Cardiac muscle cell (in vitro differentiated cells and primary cell): ENCODE data around the gene RNPEP. TPM values are rescaled to one million over a fixed set of nuclear protein-coding genes. Genes with fewer than 3 reads are reported as not detected.
A peak's percentile ranks its signal among the peaks of the same experiment; 100 is the strongest.
"Not testable (repeated sequence)": the region's sequence is repeated elsewhere in the genome, so short reads cannot be mapped to it uniquely, and the experiment has no call there.

Source experiments
- DNase-seq, 2 donors: peaks; one replicate each; pipeline versions ENCODE4 v3.0.0 to v3.0.0-alpha.2; 2010 to 2017; ENCODE audit warnings: low read depth in 1 of 2, low spot score in 1 of 2
- H3K27ac ChIP-seq: fragments of 200-600 bp; sonication (generic); 2 replicates; pipeline ENCODE4 v1.5.1; 2016
- H3K27me3 ChIP-seq: fragments of 200-600 bp; sonication (generic); 2 replicates; pipeline ENCODE4 v1.6.0; 2016; ENCODE audit warnings: control low read depth
- H3K36me3 ChIP-seq: fragments of 200-600 bp; sonication (generic); 2 replicates; pipeline ENCODE4 v1.5.1; 2016; ENCODE audit warnings: control low read depth
- H3K4me1 ChIP-seq: fragments of 200-600 bp; sonication (generic); 2 replicates; pipeline ENCODE4 v1.8.1; 2017; ENCODE audit warnings: low read depth, mild to moderate bottlenecking, mixed run types
- H3K4me3 ChIP-seq: fragments of 200-600 bp; sonication (generic); 2 replicates; pipeline ENCODE4 v1.5.1; 2016; ENCODE audit warnings: mild to moderate bottlenecking
- H3K9me3 ChIP-seq: fragments of 200-600 bp; sonication (generic); 2 replicates; pipeline ENCODE4 v1.5.1; 2017; ENCODE audit warnings: low read depth, mild to moderate bottlenecking, control low read depth
- CTCF ChIP-seq: IDR thresholded peaks from 2 replicates; pipeline ENCODE4 v1.5.1; 2012; ENCODE audit warnings: low read depth, mild to moderate bottlenecking, low read length
- polyA plus RNA-seq: library from polyadenylated mRNA; unstranded; fragments of >200 nt; fragmentation: Nextera tagmentation; extraction: Ambion mirVana; gene quantifications from 2 replicates; pipeline ENCODE4 v1.2.1, GENCODE V29; 2016
- total RNA-seq: library from RNA; depleted of rRNA; stranded (reverse); fragments of >200 nt; gene quantifications from 2 replicates; pipeline ENCODE4 v1.2.3, GENCODE V29; 2016

Gene RNPEP
- total and polyA plus RNA-seq, 2 experiments from 2014 or later, result 52.6 to 56.6 TPM

DNA sequence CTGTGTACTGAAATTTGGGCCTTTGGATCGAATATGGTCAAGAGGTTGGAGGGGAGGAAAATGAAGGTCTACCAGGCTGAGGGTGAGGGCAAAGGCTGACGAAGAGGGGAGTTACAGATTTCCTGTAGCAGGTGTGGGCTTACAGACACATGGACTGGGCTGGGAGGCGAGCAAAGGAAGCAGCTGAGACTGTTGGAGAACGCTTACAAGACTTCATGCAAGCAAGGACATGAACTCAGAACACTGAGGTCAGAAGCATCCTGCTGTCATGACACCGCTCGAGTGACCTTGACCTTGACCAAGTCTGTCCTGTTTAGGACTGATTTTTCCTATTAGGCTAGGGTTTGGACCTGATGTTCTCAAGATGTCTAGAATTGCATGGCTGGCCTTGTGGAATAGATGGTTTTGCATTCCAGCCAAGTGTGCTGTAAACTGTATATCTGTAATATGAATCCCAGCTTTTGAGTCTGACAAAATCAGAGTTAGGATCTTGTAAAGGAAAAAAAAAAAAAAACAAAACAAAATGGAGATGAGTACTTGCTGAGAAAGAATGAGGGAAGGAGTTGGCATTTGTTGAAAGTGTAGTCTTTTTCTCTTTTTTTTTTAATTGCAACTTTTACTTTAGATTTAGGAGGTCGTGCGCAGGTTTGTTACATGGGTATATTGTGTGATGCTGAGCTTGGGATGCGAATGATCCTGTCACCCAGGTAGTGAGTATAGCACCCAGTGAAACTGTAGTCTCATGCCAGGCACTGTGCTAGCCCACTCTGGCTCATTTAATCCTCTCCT lies 33.8 kb downstream of the RNPEP start:
- DNase-seq, result no peak
- no peak for TF ChIP-seq CTCF

DNA sequence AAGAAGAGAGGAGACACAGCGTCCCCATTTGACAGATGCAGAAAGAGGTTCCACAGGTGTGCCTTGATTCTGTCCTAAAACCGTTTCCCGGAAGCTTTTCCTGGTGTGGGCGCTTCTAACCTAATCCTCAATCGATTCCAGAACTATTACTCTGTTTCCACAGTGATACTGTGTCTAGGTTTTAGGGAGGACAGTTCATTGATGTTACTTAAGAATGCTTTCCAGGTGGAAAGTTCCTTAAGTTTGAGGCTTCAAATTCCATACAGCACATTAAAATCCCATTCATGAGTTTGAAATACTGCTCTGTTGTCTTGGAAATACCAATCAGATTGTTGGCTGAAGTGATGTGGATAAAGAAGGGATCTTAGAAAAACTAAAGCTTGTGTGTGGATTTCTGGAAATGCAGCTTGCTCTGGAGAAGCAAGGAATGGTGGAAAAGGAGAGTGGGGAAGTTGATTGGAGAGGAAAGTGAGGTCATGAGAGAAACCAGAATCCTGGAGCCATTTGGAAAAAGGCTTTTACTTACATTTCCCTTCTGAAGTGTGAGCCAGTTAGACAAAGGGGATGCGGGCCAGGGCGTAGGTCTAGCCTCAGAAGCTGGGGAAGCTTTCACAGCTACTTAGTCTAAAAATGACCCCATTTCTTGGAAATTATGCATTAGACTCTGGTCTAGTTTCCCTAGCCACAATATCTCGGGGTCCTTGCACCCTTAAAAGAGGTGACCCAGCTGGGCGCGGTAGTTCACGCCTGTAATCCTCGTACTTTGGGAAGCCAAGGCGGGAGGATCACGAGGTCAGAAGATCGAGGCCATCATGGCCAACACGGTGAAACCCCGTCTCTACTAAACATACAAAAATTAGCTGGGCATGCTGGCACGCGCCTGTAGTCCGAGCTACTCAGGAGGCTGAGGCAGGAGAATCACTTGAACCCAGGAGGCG lies 34.6 kb downstream of the RNPEP start:
- no peak overlapping the region for H3K27ac ChIP-seq
- no peaks in the 10 kb centered on the region for H3K27me3 ChIP-seq
- no peak overlapping the region for H3K4me3 ChIP-seq
- peaks cover 20% of the 10 kb centered on the region for H3K4me1 ChIP-seq
- no peak for TF ChIP-seq CTCF
- no peak for DNase-seq
- no peaks in the 10 kb centered on the region for H3K9me3 ChIP-seq
- peaks cover 5% of the 10 kb centered on the region for H3K36me3 ChIP-seq

More for the DNA sequence above, 33.8 kb downstream of the RNPEP start:
- no peak overlapping the region for H3K4me3 ChIP-seq
- no peaks in the 10 kb centered on the region for H3K9me3 ChIP-seq
- no peaks in the 10 kb centered on the region for H3K27me3 ChIP-seq
- peaks cover 5% of the 10 kb centered on the region for H3K36me3 ChIP-seq
- no peak overlapping the region for H3K27ac ChIP-seq
- H3K4me1 ChIP-seq, result peaks cover 23% of the 10 kb centered on the region

- Histone ChIP-seq H3K36me3 (peaks cover 5% of the 10 kb centered on the region), H3K27me3 (no peaks in the 10 kb centered on the region), H3K4me1 (peaks cover 20% of the 10 kb centered on the region), H3K4me3 (no peak overlapping the region), H3K9me3 (no peaks in the 10 kb centered on the region), H3K27ac (no peak overlapping the region)
- DNase-seq, result no peak
- TF ChIP-seq CTCF, result no peak
Measured at GRCh38 chr1:202017749-202018467, 35.5 kb downstream of the RNPEP start.

DNA sequence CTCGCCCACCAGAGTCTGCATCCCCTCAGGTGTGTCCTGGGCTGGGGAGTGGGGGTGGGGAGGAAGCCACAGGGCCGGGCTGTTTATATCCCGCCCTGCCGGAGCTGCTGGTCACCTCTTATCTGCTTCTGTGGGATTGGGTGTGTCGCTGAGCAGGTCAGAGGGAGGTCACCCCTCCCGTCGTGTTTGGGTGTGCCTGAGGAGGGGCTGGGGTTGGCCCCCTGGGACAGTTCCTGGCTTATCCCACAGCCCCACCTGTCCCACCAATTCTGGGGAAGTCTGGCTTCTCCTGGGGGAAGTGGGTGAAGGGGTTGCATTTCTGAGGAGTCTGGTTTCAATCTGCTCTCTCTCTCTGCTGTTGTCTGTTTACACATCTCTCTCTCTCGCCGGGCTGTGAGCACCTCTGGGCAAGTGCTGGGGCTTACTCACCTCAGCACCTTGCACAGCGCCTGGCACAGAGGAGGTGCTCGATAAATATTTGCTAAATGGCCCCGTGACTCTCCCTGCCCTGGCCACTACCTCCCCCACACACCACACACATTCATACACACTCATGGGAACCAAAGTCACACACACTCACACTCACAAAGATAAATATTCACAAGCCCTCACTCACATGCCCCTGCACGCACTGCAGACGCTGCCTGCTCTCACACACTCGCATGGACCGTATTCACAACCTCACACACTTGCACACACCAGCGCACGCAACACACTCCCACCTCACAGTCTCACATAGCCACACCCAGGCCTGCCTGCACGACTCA lies 36.2 kb downstream of the RNPEP start:
- Histone ChIP-seq H3K9me3 (no peaks in the 10 kb centered on the region), H3K27ac (peak overlapping the region; percentile 76), H3K4me1 (peaks cover 20% of the 10 kb centered on the region), H3K4me3 (no peak overlapping the region), H3K27me3 (no peaks in the 10 kb centered on the region), H3K36me3 (peaks cover 5% of the 10 kb centered on the region)
- peak in 1 of 2 donors; percentile 42 for DNase-seq
- no peak for TF ChIP-seq CTCF

- H3K9me3 ChIP-seq, H3K4me3 ChIP-seq, DNase-seq, H3K27me3 ChIP-seq, H3K36me3 ChIP-seq: not testable (repeated sequence)
- peak overlapping the region; percentile 76 for H3K27ac ChIP-seq
- peaks cover 20% of the 10 kb centered on the region for H3K4me1 ChIP-seq
Measured at GRCh38 chr1:202019235-202019558, 36.7 kb downstream of the RNPEP start.
